Esophagus muscularis mucosa (tissue), 4 donors: ENCODE results near the gene ANKRD29. TPM values are rescaled to one million over a fixed set of nuclear protein-coding genes. Genes with fewer than 3 reads are reported as not detected.
"Not testable (repeated sequence)": the region's sequence is repeated elsewhere in the genome, so short reads cannot be mapped to it uniquely, and the experiment has no call there.

ENCODE experiments used
- DNase-seq: peaks from one replicate; pipeline ENCODE4 v3.0.0-alpha.2; 2017; ENCODE audit errors: extremely low spot score
- H3K27ac ChIP-seq, 4 donors: fragments of 200-600 bp; sonication (generic); replicated peaks in 1 of 4; 1 replicate in 3 of 4; 2 replicates in 1 of 4; pipeline ENCODE4 v1.5.1; 2016 to 2019; ENCODE audit warnings: mild to moderate bottlenecking in 1 of 4
- H3K27me3 ChIP-seq, 4 donors: fragments of 200-600 bp; sonication (generic); one replicate each; pipeline versions ENCODE4 v1.5.1 to v1.6.0; 2016 to 2019
- H3K36me3 ChIP-seq, 4 donors: fragments of 200-600 bp; sonication (generic); one replicate each; pipeline ENCODE4 v1.5.1; 2016 to 2019
- H3K4me1 ChIP-seq, 4 donors: fragments of 200-600 bp; sonication (generic); one replicate each; pipeline ENCODE4 v1.5.1; 2016 to 2019
- H3K4me3 ChIP-seq, 4 donors: fragments of 200-600 bp; sonication (generic); 1 replicate in 2 of 4; 2 replicates in 2 of 4; pipeline ENCODE4 v1.5.1; 2016 to 2019; ENCODE audit warnings: mild to moderate bottlenecking in 4 of 4, moderate library complexity in 1 of 4
- H3K9me3 ChIP-seq, 4 donors: fragments of 200-600 bp; sonication (generic); 1 replicate in 3 of 4; 2 replicates in 1 of 4; pipeline ENCODE4 v1.5.1; 2016 to 2019
- EP300 ChIP-seq: sonication (generic); formaldehyde crosslinking; IDR thresholded peaks from one replicate; pipeline ENCODE4 v1.6.1; 2017; ENCODE audit warnings: antibody characterized with exemption
- POLR2A ChIP-seq: fragments of 450-650 bp; IDR thresholded peaks from one replicate; pipeline ENCODE4 v1.6.1; 2017; ENCODE audit warnings: antibody characterized with exemption, moderate library complexity, mild to moderate bottlenecking, low read depth
- POLR2AphosphoS5 ChIP-seq, 2 donors: sonication (generic); formaldehyde crosslinking; IDR thresholded peaks; one replicate each; pipeline ENCODE4 v1.6.1; 2017; ENCODE audit warnings: antibody characterized with exemption in 2 of 2
- WGBS: methylation state at CpG from one replicate; pipeline ENCODE4 v1.1.5; 2018; 5-methylcytosine and 5-hydroxymethylcytosine counted together
- intact Hi-C: fragments of 100-400 bp; cut with DNase I; formaldehyde crosslinking; loops from one replicate; pipeline ENCODE4 v1.15.1; 2023
- total RNA-seq, 4 donors: library from RNA; depleted of rRNA; stranded (reverse); fragments of >200 nt; gene quantifications; one replicate each; pipeline versions ENCODE4 v1.1.0 to v1.2.1, GENCODE V29; 2016
- TF ChIP-seq, protein P1 (sequence below), 3 experiments: fragments of 200-600 bp in 2 of 3; fragments of 450-650 bp in 1 of 3; sonication (generic) in 2 of 3; IDR thresholded peaks; one replicate each; pipeline ENCODE4 v1.5.1; 2017 to 2019; ENCODE audit warnings: antibody characterized with exemption in 3 of 3, mild to moderate bottlenecking in 2 of 3, moderate library complexity in 1 of 3

ANKRD29 gene
- total RNA-seq, 4 donors from 2014 or later, result 7.8 to 14.4 (median 10.9) TPM

DNA sequence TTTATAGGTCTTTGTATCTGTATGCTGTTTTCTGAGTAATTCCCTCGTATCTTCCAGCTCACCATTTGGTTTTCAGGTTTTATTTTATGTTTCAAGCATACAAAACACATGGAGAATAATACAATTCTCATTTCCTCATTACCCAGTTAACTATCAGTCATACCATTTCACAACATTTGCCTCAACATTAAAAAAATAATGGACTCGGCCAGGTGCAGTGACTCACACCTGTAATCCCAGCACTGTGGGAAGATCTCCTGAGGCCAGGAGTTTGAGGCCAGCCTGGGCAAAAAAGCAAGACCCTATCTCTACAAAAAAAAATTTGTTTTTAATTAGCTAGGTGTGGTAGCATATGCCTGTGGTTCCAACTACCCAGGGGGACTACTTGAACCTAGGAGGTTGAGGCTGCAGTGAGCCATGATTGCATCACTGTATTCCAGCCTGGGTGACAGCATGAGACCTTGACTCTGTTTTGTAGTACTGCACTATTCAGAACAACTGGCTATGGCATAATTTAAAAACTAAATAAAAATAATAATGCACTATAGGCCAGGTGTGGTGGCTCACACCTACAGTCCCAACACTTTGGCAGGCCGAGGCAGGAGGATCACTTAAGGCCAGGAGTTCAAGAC is 96.7 kb downstream of the ANKRD29 start:
- H3K36me3 ChIP-seq, result peaks cover 10 to 98% (median 86%) of the 10 kb centered on the region in 4 donors
- TF ChIP-seq EP300 (no peak), POLR2A (no peak), POLR2AphosphoS5 (IDR thresholded peaks at IDR 0.05) (no peak)
- TF ChIP-seq, protein P1, sequence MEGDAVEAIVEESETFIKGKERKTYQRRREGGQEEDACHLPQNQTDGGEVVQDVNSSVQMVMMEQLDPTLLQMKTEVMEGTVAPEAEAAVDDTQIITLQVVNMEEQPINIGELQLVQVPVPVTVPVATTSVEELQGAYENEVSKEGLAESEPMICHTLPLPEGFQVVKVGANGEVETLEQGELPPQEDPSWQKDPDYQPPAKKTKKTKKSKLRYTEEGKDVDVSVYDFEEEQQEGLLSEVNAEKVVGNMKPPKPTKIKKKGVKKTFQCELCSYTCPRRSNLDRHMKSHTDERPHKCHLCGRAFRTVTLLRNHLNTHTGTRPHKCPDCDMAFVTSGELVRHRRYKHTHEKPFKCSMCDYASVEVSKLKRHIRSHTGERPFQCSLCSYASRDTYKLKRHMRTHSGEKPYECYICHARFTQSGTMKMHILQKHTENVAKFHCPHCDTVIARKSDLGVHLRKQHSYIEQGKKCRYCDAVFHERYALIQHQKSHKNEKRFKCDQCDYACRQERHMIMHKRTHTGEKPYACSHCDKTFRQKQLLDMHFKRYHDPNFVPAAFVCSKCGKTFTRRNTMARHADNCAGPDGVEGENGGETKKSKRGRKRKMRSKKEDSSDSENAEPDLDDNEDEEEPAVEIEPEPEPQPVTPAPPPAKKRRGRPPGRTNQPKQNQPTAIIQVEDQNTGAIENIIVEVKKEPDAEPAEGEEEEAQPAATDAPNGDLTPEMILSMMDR (IDR thresholded peaks at IDR 0.05), result no peak
- H3K4me1 ChIP-seq, result no peaks in the 10 kb centered on the region
- intact Hi-C loops, result no loop called here
- no peaks in the 10 kb centered on the region for H3K9me3 ChIP-seq
- WGBS, result 73% methylated on average over 3 of the region's 3 CpGs
- H3K27me3 ChIP-seq, result no peaks in the 10 kb centered on the region
- no peak for DNase-seq
- no peak overlapping the region for H3K27ac ChIP-seq
- no peak overlapping the region for H3K4me3 ChIP-seq

DNA sequence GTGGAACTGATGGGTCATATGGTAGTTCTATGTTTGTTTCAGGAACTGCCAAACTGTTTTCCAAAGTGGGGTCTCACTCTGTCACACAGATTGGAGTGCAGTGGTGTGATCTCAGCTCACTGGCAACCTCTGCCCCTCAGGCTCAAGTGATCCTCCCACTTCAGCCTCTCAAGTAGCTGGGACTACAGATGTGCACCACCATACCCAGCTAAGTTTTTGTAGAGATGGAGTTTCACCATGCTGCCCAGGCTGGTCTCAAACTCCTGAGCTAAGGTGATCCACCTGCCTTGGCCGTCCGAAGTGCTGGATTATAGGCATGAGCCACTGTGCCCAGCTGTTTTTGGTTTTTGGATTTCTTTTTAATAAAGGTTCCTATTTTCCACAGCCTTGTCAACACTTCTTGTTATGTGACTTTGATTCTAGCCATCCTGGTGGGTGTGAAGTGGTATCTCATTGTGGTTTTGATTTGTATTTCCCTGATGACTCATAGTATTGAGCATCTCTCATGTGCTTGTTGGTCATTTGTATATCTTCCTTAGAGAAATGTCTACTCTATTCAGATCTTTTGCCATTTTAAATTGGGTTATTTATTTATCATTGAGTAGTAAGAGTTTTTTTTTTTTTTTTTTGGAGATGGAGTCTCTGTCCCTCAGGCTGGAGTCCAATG is 99.2 kb downstream of the ANKRD29 start:
- no peaks in the 10 kb centered on the region for H3K4me1 ChIP-seq
- no peak for DNase-seq
- WGBS, result 95% methylated on average over 2 of the region's 2 CpGs
- H3K27ac ChIP-seq, result no peak overlapping the region
- no peaks in the 10 kb centered on the region for H3K27me3 ChIP-seq
- TF ChIP-seq POLR2A, result no peak
- no peak for TF ChIP-seq POLR2AphosphoS5 (IDR thresholded peaks at IDR 0.05)
- TF ChIP-seq, protein P1 (IDR thresholded peaks at IDR 0.05), result no peak
- no peak for TF ChIP-seq EP300
- no peaks in the 10 kb centered on the region for H3K9me3 ChIP-seq
- intact Hi-C loops, result no loop called here
- peaks cover 27 to 98% (median 81%) of the 10 kb centered on the region in 4 donors for H3K36me3 ChIP-seq
- H3K4me3 ChIP-seq, result no peak overlapping the region

DNA sequence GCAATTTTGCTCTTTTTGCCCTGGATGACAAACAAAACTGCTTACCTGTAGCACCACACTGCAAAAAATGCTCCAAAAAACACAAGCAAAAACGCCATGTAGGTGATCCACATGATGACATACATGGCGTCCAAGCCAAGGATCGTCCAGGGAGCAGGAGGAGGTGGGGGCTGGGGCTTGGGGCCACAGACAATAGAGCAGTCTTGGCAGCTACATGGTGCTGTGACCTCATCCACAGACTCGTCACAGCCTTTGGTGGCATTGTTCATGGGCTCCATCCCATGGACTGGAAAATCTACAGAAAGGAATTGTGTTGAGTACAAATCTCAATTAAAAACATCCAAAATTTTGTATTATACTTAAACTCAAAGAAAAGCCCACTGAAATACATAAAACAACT is 102.5 kb downstream of the ANKRD29 start:
- Histone ChIP-seq H3K27me3 (no peaks in the 10 kb centered on the region), H3K9me3 (no peaks in the 10 kb centered on the region), H3K4me3 (no peak overlapping the region), H3K27ac (no peak overlapping the region), H3K36me3 (peaks cover 39 to 98% (median 82%) of the 10 kb centered on the region in 4 donors), H3K4me1 (no peaks in the 10 kb centered on the region)
- WGBS, result 86% methylated on average over 4 of the region's 4 CpGs
- DNase-seq, result no peak
- intact Hi-C loops, result no loop called here
- TF ChIP-seq EP300 (no peak), POLR2AphosphoS5 (IDR thresholded peaks at IDR 0.05) (no peak), POLR2A (no peak)
- TF ChIP-seq, protein P1 (IDR thresholded peaks at IDR 0.05), result no peak

DNA sequence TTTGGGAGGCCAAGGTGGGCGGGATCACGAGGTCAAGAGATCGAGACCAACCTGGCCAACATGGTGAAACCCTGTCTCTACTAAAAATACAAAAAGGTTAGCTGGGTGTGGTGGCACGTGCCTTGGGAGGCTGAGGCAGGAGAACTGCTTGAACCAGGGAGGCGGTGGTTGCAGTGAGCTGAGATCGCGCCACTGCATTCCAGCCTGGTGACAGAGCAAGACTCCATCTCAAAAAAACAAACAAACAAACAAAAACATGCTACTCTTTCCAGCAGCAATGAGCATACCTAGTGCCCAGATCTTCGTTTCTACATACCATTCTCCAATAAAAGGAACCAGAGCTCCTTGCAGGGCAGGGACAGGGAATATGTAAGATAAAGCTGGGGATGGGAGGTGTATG is 105.2 kb downstream of the ANKRD29 start:
- H3K4me3 ChIP-seq, intact Hi-C loops, DNase-seq, H3K27me3 ChIP-seq, H3K4me1 ChIP-seq, H3K27ac ChIP-seq, H3K9me3 ChIP-seq: not testable (repeated sequence)
- whole genome bisulfite sequencing, result 96% methylated on average over 8 of the region's 8 CpGs
- peaks cover 63 to 99% (median 88%) of the 10 kb centered on the region in 4 donors for H3K36me3 ChIP-seq

DNA sequence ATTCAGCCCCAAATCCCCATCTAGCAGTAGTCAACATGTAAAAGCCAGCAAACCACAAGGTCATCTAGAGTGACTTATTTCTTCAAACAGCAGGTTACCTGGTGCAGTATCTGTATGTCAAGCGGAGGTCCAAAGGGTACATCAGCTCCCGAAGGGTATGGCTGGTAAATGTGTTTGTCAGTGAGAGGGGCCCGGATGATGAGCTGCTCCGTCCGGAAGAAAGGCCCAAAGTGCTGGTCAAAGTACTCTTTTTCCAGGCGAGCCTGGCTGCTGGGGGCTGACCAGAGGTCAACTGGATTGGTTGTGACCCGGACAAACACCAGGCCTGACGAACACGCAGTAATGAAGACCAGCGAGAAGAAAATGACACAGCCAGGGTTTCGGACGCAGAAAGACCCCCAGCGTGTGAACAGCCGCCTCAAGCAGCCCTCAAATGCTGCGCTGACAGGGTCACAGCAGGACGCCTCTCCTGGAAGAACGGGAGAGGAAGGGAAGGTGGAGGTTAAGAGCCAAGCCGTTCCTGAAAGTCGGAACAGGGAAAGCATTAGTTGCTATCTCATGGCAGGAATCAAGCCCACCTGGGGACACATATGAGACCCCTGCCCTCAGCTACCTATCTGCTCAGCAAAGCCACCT is 106.4 kb downstream of the ANKRD29 start:
- no peaks in the 10 kb centered on the region for H3K9me3 ChIP-seq
- no peak for TF ChIP-seq POLR2A
- TF ChIP-seq, protein P1 (IDR thresholded peaks at IDR 0.05), result no peak
- no peak for TF ChIP-seq POLR2AphosphoS5 (IDR thresholded peaks at IDR 0.05)
- no peak for TF ChIP-seq EP300
- no peak for DNase-seq
- no peaks in the 10 kb centered on the region for H3K27me3 ChIP-seq
- intact Hi-C loops, result no loop called here
- 94% methylated on average over 18 of the region's 19 CpGs for WGBS
- H3K27ac ChIP-seq, result no peak overlapping the region
- peaks cover 72 to 100% (median 91%) of the 10 kb centered on the region in 4 donors for H3K36me3 ChIP-seq
- no peaks in the 10 kb centered on the region for H3K4me1 ChIP-seq
- H3K4me3 ChIP-seq, result no peak overlapping the region
